Gastrocnemius medialis (tissue), 4 donors: ENCODE results near the gene LRMDA.

Source experiments
- POLR2A ChIP-seq, 2 donors: fragments of 450-650 bp; IDR thresholded peaks; one replicate each; pipeline ENCODE4 v1.6.1; 2017; ENCODE audit warnings: antibody characterized with exemption in 2 of 2, mild to moderate bottlenecking in 2 of 2, moderate library complexity in 2 of 2
- TF ChIP-seq, protein P1 (sequence below), 5 experiments: fragments of 450-650 bp in 3 of 5; fragments of 200-600 bp in 2 of 5; sonication (generic) in 2 of 5; IDR thresholded peaks in 4 of 5; conservative IDR thresholded peaks in 1 of 5; 1 replicate in 4 of 5; 2 replicates in 1 of 5; pipeline ENCODE4 v1.5.1; 2016 to 2019; ENCODE audit warnings: antibody characterized with exemption in 5 of 5, mild to moderate bottlenecking in 3 of 5, moderate library complexity in 3 of 5

DNA sequence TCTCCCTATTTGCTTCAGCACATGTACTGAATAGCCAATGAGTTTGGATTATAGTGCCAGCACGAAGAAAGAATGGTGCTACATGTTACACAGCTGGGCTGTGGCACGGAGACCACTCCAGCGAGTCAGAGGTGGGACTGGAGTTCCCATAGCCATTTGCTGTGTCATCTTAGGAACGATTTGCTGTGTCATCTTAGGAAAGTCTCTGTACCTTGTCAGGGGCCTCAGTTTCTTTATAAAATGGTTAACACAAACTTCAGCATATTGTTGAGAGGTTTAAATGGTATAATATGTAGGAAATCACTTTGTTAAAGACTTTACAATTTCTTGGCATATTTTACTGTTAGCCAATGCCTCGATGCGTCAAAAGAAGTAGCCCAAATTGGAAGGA is 609.4 kb downstream of the LRMDA start:
- TF ChIP-seq, protein P1, sequence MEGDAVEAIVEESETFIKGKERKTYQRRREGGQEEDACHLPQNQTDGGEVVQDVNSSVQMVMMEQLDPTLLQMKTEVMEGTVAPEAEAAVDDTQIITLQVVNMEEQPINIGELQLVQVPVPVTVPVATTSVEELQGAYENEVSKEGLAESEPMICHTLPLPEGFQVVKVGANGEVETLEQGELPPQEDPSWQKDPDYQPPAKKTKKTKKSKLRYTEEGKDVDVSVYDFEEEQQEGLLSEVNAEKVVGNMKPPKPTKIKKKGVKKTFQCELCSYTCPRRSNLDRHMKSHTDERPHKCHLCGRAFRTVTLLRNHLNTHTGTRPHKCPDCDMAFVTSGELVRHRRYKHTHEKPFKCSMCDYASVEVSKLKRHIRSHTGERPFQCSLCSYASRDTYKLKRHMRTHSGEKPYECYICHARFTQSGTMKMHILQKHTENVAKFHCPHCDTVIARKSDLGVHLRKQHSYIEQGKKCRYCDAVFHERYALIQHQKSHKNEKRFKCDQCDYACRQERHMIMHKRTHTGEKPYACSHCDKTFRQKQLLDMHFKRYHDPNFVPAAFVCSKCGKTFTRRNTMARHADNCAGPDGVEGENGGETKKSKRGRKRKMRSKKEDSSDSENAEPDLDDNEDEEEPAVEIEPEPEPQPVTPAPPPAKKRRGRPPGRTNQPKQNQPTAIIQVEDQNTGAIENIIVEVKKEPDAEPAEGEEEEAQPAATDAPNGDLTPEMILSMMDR (IDR thresholded peaks at IDR 0.05 in 4 of 5, conservative IDR thresholded peaks at IDR 0.05 in 1 of 5): no peak
- no peak for TF ChIP-seq POLR2A (IDR thresholded peaks at IDR 0.05)
